Mucosa of rectum (tissue), 2 donors: ENCODE data around the gene NCBP1.

Source experiments
- H3K27ac ChIP-seq, 2 donors: one replicate each; pipeline ENCODE4 v1.7.0; 2013; ENCODE audit warnings: inconsistent platforms in 2 of 2, low read depth in 2 of 2, low read length in 2 of 2
- H3K27me3 ChIP-seq, 2 donors: one replicate each; pipeline ENCODE4 v1.7.0; 2013; ENCODE audit warnings: low read length in 2 of 2; ENCODE audit not compliant: control insufficient read depth in 2 of 2, insufficient read depth in 2 of 2
- H3K36me3 ChIP-seq, 2 donors: one replicate each; pipeline ENCODE4 v1.7.0; 2013; ENCODE audit warnings: low read length in 2 of 2; ENCODE audit not compliant: control insufficient read depth in 2 of 2, insufficient read depth in 2 of 2
- H3K4me1 ChIP-seq, 2 donors: one replicate each; pipeline ENCODE4 v1.7.0; 2013; ENCODE audit warnings: low read length in 2 of 2, mild to moderate bottlenecking in 1 of 2; ENCODE audit not compliant: control insufficient read depth in 2 of 2, insufficient read depth in 2 of 2
- H3K4me3 ChIP-seq, 2 donors: one replicate each; pipeline ENCODE4 v1.7.0; 2013; ENCODE audit warnings: low read length in 2 of 2
- H3K9ac ChIP-seq, 2 donors: one replicate each; pipeline ENCODE4 v1.7.0; 2013; ENCODE audit warnings: low read length in 2 of 2, low read depth in 1 of 2, mild to moderate bottlenecking in 1 of 2
- H3K9me3 ChIP-seq, 2 donors: one replicate each; pipeline ENCODE4 v1.7.0; 2013; ENCODE audit warnings: low read length in 2 of 2; ENCODE audit not compliant: control insufficient read depth in 2 of 2
- donor health status: healthy.
- donor health status: Normal muscosa, but diverticular disease.

The NCBP1 gene

DNA sequence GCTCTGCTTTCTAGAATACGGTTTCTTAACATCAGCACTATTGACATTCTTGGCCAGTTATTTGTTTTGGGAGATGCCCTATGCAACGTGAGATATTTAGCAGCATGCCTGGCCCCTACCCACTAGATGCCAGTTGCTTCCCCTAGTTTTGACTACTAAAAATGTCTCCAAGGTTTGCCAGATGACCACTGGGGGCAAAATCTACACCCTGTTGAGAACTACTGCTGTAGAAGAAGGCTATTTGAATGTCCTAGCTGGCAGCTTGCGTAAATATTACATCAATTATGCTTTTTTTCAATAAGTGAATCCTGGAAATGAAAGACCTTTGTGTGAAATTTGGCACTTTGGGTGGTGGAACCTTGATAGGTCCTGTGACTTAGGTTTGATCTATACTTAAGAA lies 5.0 kb downstream of the NCBP1 start:
- H3K4me3 ChIP-seq, result no peak overlapping the region
- peaks cover 17 to 21% of the 10 kb centered on the region in 2 donors for H3K36me3 ChIP-seq
- H3K9ac ChIP-seq, result no peak overlapping the region
- H3K9me3 ChIP-seq, result no peaks in the 10 kb centered on the region
- H3K27ac ChIP-seq, result no peak overlapping the region
- H3K4me1 ChIP-seq, result peaks cover 12 to 13% of the 10 kb centered on the region in 2 donors
- H3K27me3 ChIP-seq, result no peaks in the 10 kb centered on the region

GRCh38 chr9:97640325-97640724 lies 6.7 kb downstream of the NCBP1 start:
- Histone ChIP-seq H3K36me3 (peaks cover 32 to 33% of the 10 kb centered on the region in 2 donors), H3K4me3 (no peak overlapping the region), H3K27me3 (no peaks in the 10 kb centered on the region), H3K9me3 (no peaks in the 10 kb centered on the region), H3K27ac (no peak overlapping the region), H3K4me1 (peaks cover 3% of the 10 kb centered on the region in 2 donors), H3K9ac (no peak overlapping the region)

DNA sequence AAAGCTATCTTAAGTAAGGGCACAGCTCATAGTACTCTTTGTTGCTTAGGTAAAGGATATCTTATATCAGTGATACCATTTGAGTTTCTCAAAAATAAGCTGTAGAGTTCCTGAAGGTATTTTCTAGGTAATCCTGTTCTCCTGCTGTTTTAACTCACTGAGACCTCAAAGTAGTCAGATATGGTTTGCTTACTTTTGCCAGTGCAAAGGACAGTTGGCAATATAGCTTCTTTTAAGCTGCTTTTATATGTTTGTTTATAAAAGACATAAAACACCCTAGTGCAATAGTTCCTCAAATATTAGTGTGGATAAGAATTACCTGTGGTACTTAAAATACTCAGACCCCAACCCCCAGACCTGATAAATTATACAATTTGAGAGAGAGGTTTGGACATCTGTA lies 12.1 kb downstream of the NCBP1 start:
- peaks cover 60 to 67% of the 10 kb centered on the region in 2 donors for H3K36me3 ChIP-seq
- H3K27ac ChIP-seq, result no peak overlapping the region

DNA sequence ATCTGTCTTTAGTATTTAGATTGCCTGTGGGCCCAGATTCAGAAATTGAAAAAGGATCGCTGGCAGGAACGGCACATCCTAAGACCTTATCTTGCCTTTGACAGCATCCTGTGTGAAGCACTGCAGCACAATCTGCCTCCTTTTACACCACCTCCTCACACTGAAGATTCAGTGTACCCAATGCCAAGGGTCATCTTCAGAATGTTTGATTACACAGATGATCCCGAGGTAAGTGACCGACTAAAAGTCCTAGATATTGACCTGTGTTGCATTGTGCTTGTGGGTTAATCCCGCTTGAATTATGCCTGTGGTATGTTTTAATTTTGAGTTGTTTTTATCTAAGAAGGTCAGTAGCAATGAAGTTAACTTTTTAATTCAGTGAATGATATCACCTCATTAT lies 14.4 kb downstream of the NCBP1 start:
- no peak overlapping the region for H3K4me3 ChIP-seq
- no peak overlapping the region for H3K9ac ChIP-seq
- no peaks in the 10 kb centered on the region for H3K4me1 ChIP-seq
- H3K9me3 ChIP-seq, result no peaks in the 10 kb centered on the region
- peaks cover 56 to 61% of the 10 kb centered on the region in 2 donors for H3K36me3 ChIP-seq
- no peaks in the 10 kb centered on the region for H3K27me3 ChIP-seq
- no peak overlapping the region for H3K27ac ChIP-seq

More for the DNA sequence above, 12.1 kb downstream of the NCBP1 start:
- no peaks in the 10 kb centered on the region for H3K27me3 ChIP-seq
- no peaks in the 10 kb centered on the region for H3K4me1 ChIP-seq
- no peak overlapping the region for H3K4me3 ChIP-seq
- no peaks in the 10 kb centered on the region for H3K9me3 ChIP-seq
- no peak overlapping the region for H3K9ac ChIP-seq

GRCh38 chr9:97651646-97652045 lies 18.0 kb downstream of the NCBP1 start:
- no peaks in the 10 kb centered on the region for H3K9me3 ChIP-seq
- no peak overlapping the region for H3K4me3 ChIP-seq
- peaks cover 57 to 63% of the 10 kb centered on the region in 2 donors for H3K36me3 ChIP-seq
- H3K27me3 ChIP-seq, result no peaks in the 10 kb centered on the region
- H3K4me1 ChIP-seq, result no peaks in the 10 kb centered on the region
- no peak overlapping the region for H3K9ac ChIP-seq
- no peak overlapping the region for H3K27ac ChIP-seq

DNA sequence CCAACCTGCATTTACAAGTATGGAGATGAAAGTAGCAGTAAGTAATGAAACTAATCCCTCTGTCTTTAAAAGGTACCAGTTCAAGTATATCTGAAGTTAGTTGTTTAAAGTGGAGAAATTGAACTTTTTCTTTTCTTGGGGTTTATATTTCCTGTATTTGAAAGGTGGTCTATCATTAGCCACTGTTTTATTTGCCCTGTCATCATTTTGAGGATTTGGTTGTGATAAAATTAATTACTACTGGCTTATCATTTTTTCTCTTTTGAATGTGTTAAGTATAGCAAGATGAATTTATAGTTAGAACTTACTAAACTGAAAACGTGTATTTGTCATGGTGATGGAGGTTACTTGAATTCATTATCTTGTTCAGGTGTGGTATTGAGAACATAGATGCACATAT lies 25.1 kb downstream of the NCBP1 start:
- Histone ChIP-seq H3K9me3 (no peaks in the 10 kb centered on the region), H3K27ac (no peak overlapping the region), H3K4me3 (no peak overlapping the region), H3K4me1 (no peaks in the 10 kb centered on the region), H3K9ac (no peak overlapping the region), H3K36me3 (peaks cover 75 to 80% of the 10 kb centered on the region in 2 donors), H3K27me3 (no peaks in the 10 kb centered on the region)

GRCh38 chr9:97659771-97660170 lies 26.1 kb downstream of the NCBP1 start:
- H3K27ac ChIP-seq, result no peak overlapping the region

GRCh38 chr9:97660340-97660739 lies 26.7 kb downstream of the NCBP1 start:
- Histone ChIP-seq H3K4me3 (no peak overlapping the region), H3K27ac (no peak overlapping the region), H3K4me1 (no peaks in the 10 kb centered on the region), H3K27me3 (no peaks in the 10 kb centered on the region), H3K9ac (no peak overlapping the region), H3K9me3 (no peaks in the 10 kb centered on the region), H3K36me3 (peaks cover 81 to 82% of the 10 kb centered on the region in 2 donors)

More at GRCh38 chr9:97659771-97660170, 26.1 kb downstream of the NCBP1 start:
- Histone ChIP-seq H3K9ac (no peak overlapping the region), H3K4me1 (no peaks in the 10 kb centered on the region), H3K36me3 (peaks cover 78 to 80% of the 10 kb centered on the region in 2 donors), H3K4me3 (no peak overlapping the region), H3K9me3 (no peaks in the 10 kb centered on the region), H3K27me3 (no peaks in the 10 kb centered on the region)

GRCh38 chr9:97660847-97661246 lies 27.2 kb downstream of the NCBP1 start:
- H3K9me3 ChIP-seq, result no peaks in the 10 kb centered on the region
- no peaks in the 10 kb centered on the region for H3K4me1 ChIP-seq
- no peak overlapping the region for H3K27ac ChIP-seq
- peaks cover 81 to 82% of the 10 kb centered on the region in 2 donors for H3K36me3 ChIP-seq
- no peaks in the 10 kb centered on the region for H3K27me3 ChIP-seq
- H3K9ac ChIP-seq, result no peak overlapping the region
- no peak overlapping the region for H3K4me3 ChIP-seq

DNA sequence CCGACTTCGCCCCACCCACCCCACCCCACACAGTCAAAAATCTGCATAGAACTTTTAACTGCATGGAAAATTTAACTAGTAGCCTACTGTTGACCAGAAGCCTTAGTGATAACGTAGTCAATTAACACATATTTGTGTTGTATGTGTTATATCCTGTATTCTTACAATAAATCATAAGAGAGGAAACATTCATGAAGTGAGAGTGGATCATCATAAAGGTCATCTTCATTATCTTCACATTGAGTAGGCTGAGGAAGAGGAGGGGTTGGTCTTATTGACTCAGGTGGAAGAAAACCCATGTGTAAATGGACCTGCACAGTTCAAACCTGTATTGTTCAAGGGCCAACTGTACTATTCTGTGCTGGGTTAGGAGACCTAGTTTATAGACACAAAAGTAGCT lies 32.1 kb downstream of the NCBP1 start:
- Histone ChIP-seq H3K9me3 (no peaks in the 10 kb centered on the region), H3K27me3 (no peaks in the 10 kb centered on the region), H3K36me3 (peaks cover 86% of the 10 kb centered on the region in 2 donors), H3K27ac (no peak overlapping the region), H3K4me1 (no peaks in the 10 kb centered on the region), H3K9ac (no peak overlapping the region), H3K4me3 (no peak overlapping the region)
